Measurements from ENCODE around the gene TUBB3. TPM values are rescaled to one million over a fixed set of nuclear protein-coding genes. Genes with fewer than 3 reads are reported as not detected.

The TUBB3 gene
- total RNA-seq, 1 experiment from 2014 or later, result 79.6 TPM

DNA sequence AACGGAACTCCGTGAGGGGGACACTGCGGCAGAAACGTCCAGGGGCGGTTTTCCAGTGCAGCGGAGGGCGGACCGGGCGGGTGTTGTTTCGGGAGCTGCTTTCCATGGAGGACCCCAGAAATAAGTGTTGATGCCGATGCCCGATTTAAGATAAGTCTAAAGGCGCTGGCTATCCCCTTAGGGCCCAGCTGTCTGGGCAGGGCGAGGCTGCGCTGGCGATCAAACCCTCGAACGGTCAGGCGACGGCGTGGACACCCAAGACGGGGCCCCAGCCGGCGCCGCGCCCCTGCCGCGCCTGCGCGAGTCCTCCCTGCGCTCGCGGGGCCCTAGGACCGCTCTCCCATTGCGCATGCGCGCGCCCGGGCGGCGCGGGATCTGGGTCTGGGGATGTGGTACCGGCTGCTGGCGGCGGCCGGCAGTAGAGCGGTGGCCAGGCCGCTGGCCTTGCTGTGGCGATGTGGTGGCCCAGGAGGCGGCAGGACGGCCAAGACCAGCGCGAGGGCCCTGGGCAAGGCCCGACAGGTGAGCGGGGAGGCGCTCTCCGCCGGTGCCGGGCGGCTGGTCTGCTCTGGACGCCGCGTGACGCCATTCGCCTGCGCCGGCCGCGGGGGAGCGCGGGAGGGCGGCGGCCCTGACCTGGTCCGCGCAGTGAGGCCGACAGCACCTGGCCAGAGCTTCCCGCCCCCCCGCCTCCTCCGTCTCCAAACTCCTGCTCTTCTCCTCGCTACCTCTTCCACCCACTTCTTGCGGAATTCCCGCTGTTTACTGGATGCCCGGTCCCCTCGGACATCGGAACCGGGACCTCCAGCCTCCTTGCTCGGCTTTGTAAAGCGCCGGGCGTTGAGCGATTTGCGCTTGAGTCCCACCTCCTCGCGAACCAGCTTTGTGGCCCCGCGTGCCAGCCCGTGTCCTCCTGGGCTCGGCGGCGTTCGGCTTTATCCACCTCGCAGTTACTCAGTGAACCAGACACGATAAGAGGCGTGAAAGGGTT lies 49.4 kb downstream of the TUBB3 start:
- Histone ChIP-seq H3K4me1 (replicated peaks; ENCODE audit: insufficient read depth) (peaks cover 22% of the 10 kb centered on the region), H3K4me3 (peak overlapping the region; percentile 98), H3F3A (ENCODE audit: insufficient read depth, low read depth) (peaks cover 11% of the 10 kb centered on the region; the same call in 1 of the 2 replicates), H3K4me2 (peak overlapping the region; percentile 88), H3K27me3 (ENCODE audit: insufficient read depth, low read depth) (no peaks in the 10 kb centered on the region), H3K9me3 (ENCODE audit: insufficient read depth, low read depth) (no peaks in the 10 kb centered on the region), H3K9me2 (ENCODE audit: insufficient read depth) (no peaks in the 10 kb centered on the region), H4K20me1 (ENCODE audit: insufficient read depth) (peaks cover 4% of the 10 kb centered on the region; the same call in 1 of the 2 replicates), H3K36me3 (ENCODE audit: low read depth) (no peaks in the 10 kb centered on the region), H3K27ac (peak overlapping the region; percentile 74), H2AFZ (peak overlapping the region; percentile 94), H3K79me2 (ENCODE audit: low read depth) (peaks cover 65% of the 10 kb centered on the region)
- no TSS peak for BruUV-seq (replicated peaks)
- ChIA-PET CTCF (interaction anchor here (0.8 kb wide), 1 partner anchor 50 kb away, joined by 3 read pairs; no protein-coding TSS in a partner anchor), POLR2A (ENCODE audit: unreplicated experiment) (interaction anchor here (0.6 kb wide), 2 partner anchors 29 to 51 kb away, joined by 5 to 22 read pairs; no protein-coding TSS in a partner anchor)
- peak; percentile 75 to 94 for DNase-seq
- intact Hi-C loops (cut with micrococcal nuclease; ENCODE audit: unreplicated experiment), result loop anchor here (2.0 kb wide), 1 partner anchor 48 kb away; no protein-coding TSS in a partner anchor
- TF ChIP-seq EZH2 (IDR thresholded peaks at IDR 0.05; ENCODE audit: low read depth), result no peak
- TF ChIP-seq, protein P1, sequence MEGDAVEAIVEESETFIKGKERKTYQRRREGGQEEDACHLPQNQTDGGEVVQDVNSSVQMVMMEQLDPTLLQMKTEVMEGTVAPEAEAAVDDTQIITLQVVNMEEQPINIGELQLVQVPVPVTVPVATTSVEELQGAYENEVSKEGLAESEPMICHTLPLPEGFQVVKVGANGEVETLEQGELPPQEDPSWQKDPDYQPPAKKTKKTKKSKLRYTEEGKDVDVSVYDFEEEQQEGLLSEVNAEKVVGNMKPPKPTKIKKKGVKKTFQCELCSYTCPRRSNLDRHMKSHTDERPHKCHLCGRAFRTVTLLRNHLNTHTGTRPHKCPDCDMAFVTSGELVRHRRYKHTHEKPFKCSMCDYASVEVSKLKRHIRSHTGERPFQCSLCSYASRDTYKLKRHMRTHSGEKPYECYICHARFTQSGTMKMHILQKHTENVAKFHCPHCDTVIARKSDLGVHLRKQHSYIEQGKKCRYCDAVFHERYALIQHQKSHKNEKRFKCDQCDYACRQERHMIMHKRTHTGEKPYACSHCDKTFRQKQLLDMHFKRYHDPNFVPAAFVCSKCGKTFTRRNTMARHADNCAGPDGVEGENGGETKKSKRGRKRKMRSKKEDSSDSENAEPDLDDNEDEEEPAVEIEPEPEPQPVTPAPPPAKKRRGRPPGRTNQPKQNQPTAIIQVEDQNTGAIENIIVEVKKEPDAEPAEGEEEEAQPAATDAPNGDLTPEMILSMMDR (conservative IDR thresholded peaks at IDR 0.05), result no peak

DNA sequence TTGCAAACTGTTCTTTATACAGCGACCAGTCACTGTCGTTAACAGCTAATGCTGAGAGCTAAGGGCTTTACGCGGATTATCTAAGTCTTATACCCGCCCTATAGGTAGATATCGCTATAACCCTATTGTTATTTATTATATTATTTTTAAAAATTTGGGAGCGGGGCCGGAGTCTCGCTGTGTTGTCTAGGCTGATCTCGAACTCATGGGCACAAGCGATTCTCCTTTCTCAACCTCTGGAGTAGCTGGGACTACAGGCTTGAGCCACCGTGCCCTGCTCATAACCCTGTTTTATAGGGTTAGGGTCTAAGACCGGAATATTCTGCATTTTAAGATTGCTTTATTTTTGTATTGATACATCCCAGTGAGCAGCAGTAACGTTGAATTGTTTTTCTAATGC lies 50.1 kb downstream of the TUBB3 start:
- TF ChIP-seq, protein P1 (conservative IDR thresholded peaks at IDR 0.05), result no peak
- no peak for TF ChIP-seq EZH2 (IDR thresholded peaks at IDR 0.05; ENCODE audit: low read depth)
- POLR2A ChIA-PET (ENCODE audit: unreplicated experiment), result interaction anchor here (0.5 to 0.6 kb wide), 2 partner anchors 51 to 302 kb away, joined by 4 to 5 read pairs; no protein-coding TSS in a partner anchor
- Histone ChIP-seq H3K36me3 (ENCODE audit: low read depth) (no peaks in the 10 kb centered on the region), H3K4me1 (replicated peaks; ENCODE audit: insufficient read depth) (peaks cover 22% of the 10 kb centered on the region), H3K27me3 (ENCODE audit: insufficient read depth, low read depth) (no peaks in the 10 kb centered on the region), H3K27ac (peak overlapping the region; percentile 74; the same call in 1 of the 2 replicates), H3F3A (ENCODE audit: insufficient read depth, low read depth) (peaks cover 8% of the 10 kb centered on the region; the same call in 1 of the 2 replicates), H4K20me1 (ENCODE audit: insufficient read depth) (peaks cover 4% of the 10 kb centered on the region; the same call in 1 of the 2 replicates), H3K9me3 (ENCODE audit: insufficient read depth, low read depth) (no peaks in the 10 kb centered on the region), H3K4me3 (peak overlapping the region; percentile 98), H3K79me2 (ENCODE audit: low read depth) (peaks cover 66% of the 10 kb centered on the region), H3K9me2 (ENCODE audit: insufficient read depth) (no peaks in the 10 kb centered on the region), H3K4me2 (peak overlapping the region; percentile 88), H2AFZ (peak overlapping the region; percentile 94)
- BruUV-seq (replicated peaks), result no TSS peak
- no peak for DNase-seq
- CTCF ChIA-PET, result interaction anchor here (0.8 kb wide), 1 partner anchor 51 kb away, joined by 3 read pairs; no protein-coding TSS in a partner anchor
- intact Hi-C loops (cut with micrococcal nuclease; ENCODE audit: unreplicated experiment), result loop anchor here (2.0 kb wide), 1 partner anchor 48 kb away; no protein-coding TSS in a partner anchor

DNA sequence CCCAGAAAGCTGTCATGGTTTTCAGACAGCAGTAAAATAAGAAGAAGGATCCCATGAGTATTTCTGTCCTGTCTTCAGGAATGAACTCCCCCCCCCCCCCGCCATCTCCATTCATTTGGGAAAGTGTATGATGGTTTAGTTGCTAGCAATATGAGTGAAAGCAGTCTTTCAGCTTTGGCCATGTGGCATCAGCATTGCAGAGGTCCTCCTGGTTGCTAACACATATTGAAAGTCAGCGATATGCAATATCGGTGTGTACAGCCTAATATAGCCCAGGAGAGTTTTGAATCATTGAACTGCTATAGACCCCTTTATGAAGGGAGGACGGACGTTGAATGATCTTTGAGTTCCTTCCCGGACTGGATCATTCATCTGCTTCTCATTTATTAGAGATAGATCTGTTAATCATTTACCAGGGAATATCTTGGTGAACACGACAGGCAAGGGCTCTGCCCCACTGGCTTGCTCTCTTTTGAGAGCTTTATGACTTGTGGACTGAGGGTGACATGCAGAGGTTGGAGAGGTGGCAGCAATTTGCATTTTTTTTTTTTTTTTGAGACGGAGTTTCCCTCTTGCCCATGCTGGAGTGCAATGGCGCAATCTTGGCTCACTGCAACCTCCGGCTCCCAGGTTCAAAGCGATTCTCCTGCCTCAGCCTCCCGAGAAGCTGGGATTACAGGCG lies 50.7 kb downstream of the TUBB3 start:
- no peaks in the 10 kb centered on the region for H3K9me2 ChIP-seq (ENCODE audit: insufficient read depth)
- H3K27me3 ChIP-seq (ENCODE audit: insufficient read depth, low read depth), result no peaks in the 10 kb centered on the region
- H3K36me3 ChIP-seq (ENCODE audit: low read depth), result no peaks in the 10 kb centered on the region
- no TSS peak for BruUV-seq (replicated peaks)
- DNase-seq, result no peak
- intact Hi-C loops (cut with micrococcal nuclease; ENCODE audit: unreplicated experiment), result loop anchor here (2.0 kb wide), 1 partner anchor 47 kb away; no protein-coding TSS in a partner anchor
- ChIA-PET POLR2A (ENCODE audit: unreplicated experiment) (interaction anchor here (0.5 kb wide), 1 partner anchor 302 kb away, joined by 4 read pairs; no protein-coding TSS in a partner anchor), CTCF (interaction anchor here (0.6 to 0.8 kb wide), 2 partner anchors 51 kb away, joined by 3 to 4 read pairs; no protein-coding TSS in a partner anchor)
- H3K4me3 ChIP-seq, result peak overlapping the region; percentile 98
- no peak overlapping the region for H3K27ac ChIP-seq
- H3F3A ChIP-seq (ENCODE audit: insufficient read depth, low read depth), result peaks cover 3% of the 10 kb centered on the region; the same call in 1 of the 2 replicates
- H3K9me3 ChIP-seq (ENCODE audit: insufficient read depth, low read depth), result no peaks in the 10 kb centered on the region
- H2AFZ ChIP-seq, result no peak overlapping the region
- peaks cover 4% of the 10 kb centered on the region; the same call in 1 of the 2 replicates for H4K20me1 ChIP-seq (ENCODE audit: insufficient read depth)
- peaks cover 66% of the 10 kb centered on the region for H3K79me2 ChIP-seq (ENCODE audit: low read depth)
- H3K4me2 ChIP-seq, result peak overlapping the region; percentile 88
- TF ChIP-seq EZH2 (IDR thresholded peaks at IDR 0.05; ENCODE audit: low read depth), result no peak
- TF ChIP-seq, protein P1 (conservative IDR thresholded peaks at IDR 0.05), result no peak
- H3K4me1 ChIP-seq (replicated peaks; ENCODE audit: insufficient read depth), result peaks cover 22% of the 10 kb centered on the region

Measured in PC-9 (cell line).